Esophagus squamous epithelium (tissue), 4 donors: Measurements from ENCODE around the gene RFPL3.

Experiments used
- POLR2A ChIP-seq, 4 donors: fragments of 450-650 bp; IDR thresholded peaks; one replicate each; pipeline ENCODE4 v1.6.1; 2017; ENCODE audit warnings: antibody characterized with exemption in 4 of 4, mild to moderate bottlenecking in 4 of 4, moderate library complexity in 3 of 4
- TF ChIP-seq, protein P1 (sequence below), 6 experiments: fragments of 450-650 bp in 4 of 6; fragments of 200-600 bp in 2 of 6; sonication (generic) in 2 of 6; IDR thresholded peaks; one replicate each; pipeline ENCODE4 v1.5.1; 2016 to 2019; ENCODE audit warnings: antibody characterized with exemption in 6 of 6, mild to moderate bottlenecking in 4 of 6, moderate library complexity in 4 of 6

DNA sequence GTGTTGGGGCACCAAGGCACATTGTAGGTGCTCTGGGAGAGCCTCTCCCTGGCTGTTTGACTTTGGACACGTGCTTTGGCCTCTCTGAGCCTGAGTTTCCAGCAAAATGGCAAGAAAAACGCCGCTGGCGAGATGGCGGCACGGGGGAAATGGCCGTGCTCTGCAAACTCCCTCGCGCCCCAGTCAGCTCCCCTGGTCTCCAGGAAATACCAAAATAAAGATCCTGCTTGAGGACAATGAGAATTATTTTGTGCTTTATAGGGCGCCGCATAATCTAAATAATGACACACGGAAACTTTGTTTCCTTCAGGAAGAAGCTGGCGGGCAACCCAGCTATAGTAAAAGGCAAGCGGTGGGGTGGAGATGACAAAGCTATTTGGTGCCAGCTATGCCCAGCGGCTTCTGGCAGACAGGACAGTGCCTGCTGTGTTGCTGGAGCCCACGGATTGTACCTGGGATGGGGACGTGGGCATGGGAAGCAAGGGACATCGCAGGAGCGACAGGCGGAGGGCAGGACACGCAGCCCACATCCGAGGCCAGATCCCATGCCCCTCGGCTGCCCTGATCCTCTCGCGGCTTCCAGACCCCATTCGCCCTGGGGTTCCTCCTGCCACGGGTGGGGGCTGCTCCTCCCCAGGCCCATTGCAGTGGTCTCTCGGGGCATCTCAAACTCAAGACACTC, 26.3 kb upstream of the RFPL3 start:
- TF ChIP-seq, protein P1, sequence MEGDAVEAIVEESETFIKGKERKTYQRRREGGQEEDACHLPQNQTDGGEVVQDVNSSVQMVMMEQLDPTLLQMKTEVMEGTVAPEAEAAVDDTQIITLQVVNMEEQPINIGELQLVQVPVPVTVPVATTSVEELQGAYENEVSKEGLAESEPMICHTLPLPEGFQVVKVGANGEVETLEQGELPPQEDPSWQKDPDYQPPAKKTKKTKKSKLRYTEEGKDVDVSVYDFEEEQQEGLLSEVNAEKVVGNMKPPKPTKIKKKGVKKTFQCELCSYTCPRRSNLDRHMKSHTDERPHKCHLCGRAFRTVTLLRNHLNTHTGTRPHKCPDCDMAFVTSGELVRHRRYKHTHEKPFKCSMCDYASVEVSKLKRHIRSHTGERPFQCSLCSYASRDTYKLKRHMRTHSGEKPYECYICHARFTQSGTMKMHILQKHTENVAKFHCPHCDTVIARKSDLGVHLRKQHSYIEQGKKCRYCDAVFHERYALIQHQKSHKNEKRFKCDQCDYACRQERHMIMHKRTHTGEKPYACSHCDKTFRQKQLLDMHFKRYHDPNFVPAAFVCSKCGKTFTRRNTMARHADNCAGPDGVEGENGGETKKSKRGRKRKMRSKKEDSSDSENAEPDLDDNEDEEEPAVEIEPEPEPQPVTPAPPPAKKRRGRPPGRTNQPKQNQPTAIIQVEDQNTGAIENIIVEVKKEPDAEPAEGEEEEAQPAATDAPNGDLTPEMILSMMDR (IDR thresholded peaks at IDR 0.05) = no peak
- TF ChIP-seq POLR2A (IDR thresholded peaks at IDR 0.05) = no peak
